DOHH2 (cell line): Measurements from ENCODE around the gene FBN3.

ENCODE experiments used
- H3F3A ChIP-seq: fragments of 200-600 bp; sonication (generic), shearing (Covaris generic); 2 replicates; pipeline ENCODE4 v1.6.0; 2016; ENCODE audit warnings: antibody characterized with exemption, mild to moderate bottlenecking; ENCODE audit not compliant: control insufficient read depth, insufficient read depth
- H3K27ac ChIP-seq: fragments of 200-600 bp; sonication (generic); 2 replicates; pipeline ENCODE4 v1.5.1; 2014; ENCODE audit warnings: low read depth, mild to moderate bottlenecking, low read length, moderate library complexity
- H3K27me3 ChIP-seq: fragments of 200-600 bp; sonication (generic); 2 replicates; pipeline ENCODE4 v1.6.1; 2014; ENCODE audit warnings: mild to moderate bottlenecking, low read length, mixed read lengths; ENCODE audit not compliant: control insufficient read depth
- H3K36me3 ChIP-seq: fragments of 200-600 bp; sonication (generic); 2 replicates; pipeline ENCODE4 v1.6.1; 2014; ENCODE audit warnings: mild to moderate bottlenecking, low read length, moderate library complexity, mixed read lengths; ENCODE audit not compliant: control insufficient read depth
- H3K4me1 ChIP-seq: fragments of 200-600 bp; sonication (generic); 2 replicates; pipeline ENCODE4 v1.6.1; 2014; ENCODE audit warnings: mild to moderate bottlenecking, low read length, mixed read lengths; ENCODE audit not compliant: control insufficient read depth
- H3K4me2 ChIP-seq: fragments of 200-600 bp; sonication (generic); 2 replicates; pipeline ENCODE4 v1.6.0; 2014; ENCODE audit warnings: mild to moderate bottlenecking, low read length, moderate library complexity
- H3K4me3 ChIP-seq: fragments of 200-600 bp; sonication (generic); 2 replicates; pipeline ENCODE4 v1.5.1; 2014; ENCODE audit warnings: mild to moderate bottlenecking, low read length, mixed read lengths
- H3K79me2 ChIP-seq: fragments of 200-600 bp; sonication (generic); 2 replicates; pipeline ENCODE4 v1.6.1; 2014; ENCODE audit warnings: mild to moderate bottlenecking, low read length, mixed read lengths; ENCODE audit not compliant: control insufficient read depth
- H3K9me2 ChIP-seq: fragments of 200-600 bp; sonication (generic); replicated peaks from 2 replicates; pipeline ENCODE4 v1.6.1; 2014; ENCODE audit warnings: mild to moderate bottlenecking, low read length, mixed read lengths; ENCODE audit not compliant: control insufficient read depth
- H3K9me3 ChIP-seq: fragments of 200-600 bp; sonication (generic); 2 replicates; pipeline ENCODE4 v1.6.1; 2014; ENCODE audit warnings: antibody characterized with exemption, low read length, mixed read lengths; ENCODE audit not compliant: control insufficient read depth, insufficient read depth
- H4K20me1 ChIP-seq: fragments of 200-600 bp; sonication (generic); 2 replicates; pipeline ENCODE4 v1.6.0; 2014; ENCODE audit warnings: low read depth, mild to moderate bottlenecking, antibody characterized with exemption, low read length, moderate library complexity; ENCODE audit not compliant: control insufficient read depth, insufficient read depth
- CTCF ChIP-seq: fragments of 200-600 bp; sonication (generic); IDR thresholded peaks from one replicate; pipeline ENCODE4 v1.5.1; 2014; ENCODE audit warnings: antibody characterized with exemption, mild to moderate bottlenecking, low read depth, low read length; ENCODE audit not compliant: poor library complexity, severe bottlenecking
- EZH2phosphoT487 ChIP-seq: fragments of 200-600 bp; sonication (generic); IDR thresholded peaks from 2 replicates; pipeline ENCODE4 v1.6.1; 2017; ENCODE audit warnings: borderline replicate concordance, mild to moderate bottlenecking, antibody characterized with exemption, low read length, moderate library complexity, mixed read lengths

FBN3 gene

DNA sequence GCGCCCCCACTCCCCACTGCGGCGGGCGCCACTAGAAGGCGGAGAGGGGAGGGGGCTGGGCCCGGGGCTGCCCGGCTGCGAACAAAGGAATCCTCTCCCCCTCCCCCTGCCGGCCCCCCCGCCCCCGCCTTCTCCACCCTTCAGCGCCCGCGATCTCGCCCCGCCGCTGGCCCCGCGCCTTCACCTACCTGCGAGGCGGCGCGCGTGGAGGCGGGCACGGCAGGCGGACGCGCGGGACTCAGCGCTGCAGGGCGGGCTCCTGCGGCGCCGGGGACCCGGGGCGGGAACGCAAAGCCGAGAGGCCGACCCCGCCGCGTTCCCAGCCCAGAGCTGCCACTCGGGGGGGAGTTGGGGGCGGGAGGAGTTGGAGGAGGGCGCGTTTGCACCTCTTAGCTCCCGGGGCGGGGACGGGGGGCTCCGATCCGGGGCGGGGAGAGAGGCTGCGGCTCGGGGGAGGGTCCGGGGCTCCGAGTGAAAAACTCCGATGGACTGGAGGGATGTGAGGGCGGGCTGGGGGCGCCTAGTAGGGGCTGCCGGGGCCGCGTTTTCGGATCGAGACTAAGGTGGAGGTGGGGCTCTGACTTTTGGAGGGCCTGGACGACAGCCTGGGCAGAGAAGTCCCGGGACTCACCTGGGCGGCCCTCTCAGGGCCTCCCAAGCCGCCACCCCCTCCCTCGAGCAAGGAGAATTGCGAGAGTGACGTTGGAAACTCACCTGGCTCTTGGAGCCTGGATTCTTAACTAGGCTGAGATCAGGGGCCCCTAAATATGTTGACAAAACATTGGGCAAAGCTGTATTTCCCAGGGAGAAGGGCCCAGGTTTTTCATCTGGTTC, at the start of gene FBN3:
TSS of gene FBN3 (minus strand) at position 332 of the 834 bp plus-strand sequence. CDS start 2,112 bp downstream, outside the sequence.
- no peaks in the 10 kb centered on the region for H4K20me1 ChIP-seq
- no peak within 1 kb of the TSS for H3K4me2 ChIP-seq
- H3K36me3 ChIP-seq: no peaks in the 10 kb centered on the region
- H3K79me2 ChIP-seq: no peaks in the 10 kb centered on the region
- H3K27me3 ChIP-seq: peaks cover 28% of the 10 kb centered on the region
- H3K4me3 ChIP-seq: no peak within 1 kb of the TSS
- H3F3A ChIP-seq: no peaks in the 10 kb centered on the region
- TF ChIP-seq EZH2phosphoT487: no peak
- TF ChIP-seq CTCF: no peak
- H3K9me3 ChIP-seq: no peaks in the 10 kb centered on the region
- H3K4me1 ChIP-seq: peaks cover 2% of the 10 kb centered on the region
- no peak within 1 kb of the TSS for H3K27ac ChIP-seq
- no peaks in the 10 kb centered on the region for H3K9me2 ChIP-seq

GRCh38 chr19:8196271-8196927, 47.0 kb upstream of the FBN3 start:
- TF ChIP-seq CTCF: no peak
- no peak for TF ChIP-seq EZH2phosphoT487
- Histone ChIP-seq H3K79me2 (no peaks in the 10 kb centered on the region), H3K4me3 (peak overlapping the region; percentile 33), H3K27ac (peak overlapping the region; percentile 92), H3K4me1 (peaks cover 61% of the 10 kb centered on the region), H3K9me3 (no peaks in the 10 kb centered on the region), H3K9me2 (no peaks in the 10 kb centered on the region), H3F3A (peaks cover 35% of the 10 kb centered on the region), H3K4me2 (peak overlapping the region; percentile 86), H4K20me1 (no peaks in the 10 kb centered on the region), H3K36me3 (no peaks in the 10 kb centered on the region), H3K27me3 (no peaks in the 10 kb centered on the region; the same call in 1 of the 2 replicates)

- TF ChIP-seq EZH2phosphoT487 (no peak), CTCF (no peak)
These were observed 45.3 kb upstream of the FBN3 start for GRCh38 chr19:8194528-8195267.

More at GRCh38 chr19:8194528-8195267, 45.3 kb upstream of the FBN3 start:
- Histone ChIP-seq H3K36me3 (no peaks in the 10 kb centered on the region), H4K20me1 (no peaks in the 10 kb centered on the region), H3K9me3 (no peaks in the 10 kb centered on the region), H3K9me2 (no peaks in the 10 kb centered on the region), H3K4me1 (peaks cover 62% of the 10 kb centered on the region), H3K27ac (peak overlapping the region; percentile 92), H3K4me3 (peak overlapping the region; percentile 59), H3K79me2 (no peaks in the 10 kb centered on the region), H3K27me3 (no peaks in the 10 kb centered on the region), H3F3A (peaks cover 38% of the 10 kb centered on the region), H3K4me2 (peak overlapping the region; percentile 86)
